ENCODE measurements around the gene METAP2.
"Not testable (repeated sequence)": the region's sequence is repeated elsewhere in the genome, so short reads cannot be mapped to it uniquely, and the experiment has no call there.

GRCh38 chr12:95463776-95464175, 10.2 kb upstream of the METAP2 start:
- not testable (repeated sequence) for TF ChIP-seq CTCF (IDR thresholded peaks at IDR 0.05; ENCODE audit: insufficient read depth, low read length, poor library complexity, severe bottlenecking); EZH2phosphoT487 (conservative IDR thresholded peaks at IDR 0.05; ENCODE audit: low read length)
